Diencephalon (tissue), 1 donor: ENCODE results near the gene OR6N2. TPM values are rescaled to one million over a fixed set of nuclear protein-coding genes. Genes with fewer than 3 reads are reported as not detected.

Source experiments
- small RNA-seq: library from RNA; depleted of rRNA; stranded (forward); fragments of <200 nt; gene quantifications from one replicate; pipeline ENCODE3, GENCODE V24; 2014
- total RNA-seq: library from RNA; depleted of rRNA; stranded (reverse); fragments of >200 nt; gene quantifications from one replicate; pipeline ENCODE4 v1.2.3, GENCODE V29; 2014

Gene OR6N2
- total RNA-seq, result not detected

DNA sequence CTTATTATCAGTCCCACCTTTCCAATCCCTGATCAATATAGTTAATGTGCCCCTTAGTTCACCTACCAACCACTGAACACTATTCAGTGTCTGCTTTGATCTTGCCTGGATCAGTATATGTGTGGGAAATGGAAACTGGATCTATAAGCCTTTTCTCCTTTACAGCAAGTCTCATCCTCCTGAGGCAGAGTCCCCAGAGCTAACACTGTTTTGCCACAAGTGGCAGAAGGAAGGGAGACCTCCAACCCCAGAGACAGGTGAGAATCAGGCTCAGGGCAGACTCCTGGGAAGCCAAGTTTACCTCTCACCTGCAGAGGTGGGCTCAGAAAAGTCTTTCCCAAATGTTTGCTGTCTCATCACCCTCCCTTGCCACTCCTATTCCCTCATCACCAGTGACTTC is at the start of gene OR6N2:
Gene OR6N2 (minus strand): TSS at position 101 of the 400 bp plus-strand sequence. CDS start 3,569 bp downstream, outside the sequence.

GRCh38 chr1:158771950-158772866 is 8.8 kb downstream of the OR6N2 start, which contains the start of gene OR6N1:
OR6N1 (minus strand) TSS chr1:158772195; CDS start chr1:158766682, 5,513 bp downstream.

DNA sequence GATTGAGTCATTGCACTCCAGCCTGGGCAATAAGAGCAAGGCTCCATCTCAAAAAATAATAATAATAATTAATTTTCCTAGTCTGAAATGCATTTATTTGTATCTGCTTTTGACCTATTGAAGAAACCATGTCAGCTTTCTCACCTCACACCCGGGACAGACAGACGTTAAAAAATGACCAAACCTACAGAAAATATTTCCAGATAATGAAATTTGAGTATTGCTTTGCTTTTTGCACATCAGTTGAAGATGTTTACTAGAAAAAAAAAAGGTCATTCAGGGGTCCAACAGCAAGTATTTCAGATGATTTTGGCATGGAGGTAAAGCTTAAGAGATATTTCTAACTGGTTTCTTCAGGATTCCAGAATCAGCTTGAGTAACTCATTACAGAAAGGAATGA is 26.6 kb downstream of the OR6N2 start, which contains the start of gene OR6K6:
Gene OR6K6 (plus strand): TSS at position 301 of the 400 bp plus-strand sequence. CDS start 168 bp downstream, outside the sequence.

Small RNA genes within 50 kb of the gene (small RNA-seq; reads per million reads assigned to genes)
- gene OR2AQ1P, result not detected

Other genes starting within 250 kb of the OR6N2 start
- not detected for gene OR6Y1, start 226.8 kb downstream of the OR6N2 start, total RNA-seq
- not detected for gene OR6P1, start 210.6 kb downstream of the OR6N2 start, total RNA-seq
- gene OR10X1, start 201.3 kb downstream of the OR6N2 start, total RNA-seq, result not detected
- gene OR10Z1, start 175.9 kb downstream of the OR6N2 start, total RNA-seq, result not detected
- 0.92 TPM for gene SPTA1, start 94.5 kb downstream of the OR6N2 start, total RNA-seq
- gene OR6K2, start 80.6 kb downstream of the OR6N2 start, total RNA-seq, result not detected
- not detected for gene OR6K3, start 60.5 kb downstream of the OR6N2 start, total RNA-seq
- not detected for gene OR6K6, start 26.5 kb downstream of the OR6N2 start, total RNA-seq
- not detected for gene OR6N1, start 9.0 kb downstream of the OR6N2 start, total RNA-seq
- 7.4 TPM for gene MNDA, start 50.1 kb upstream of the OR6N2 start, total RNA-seq
- not detected for gene PYHIN1, start 150.3 kb upstream of the OR6N2 start, total RNA-seq
- gene IFI16, start 228.7 kb upstream of the OR6N2 start, total RNA-seq, result 18.2 TPM